CD4-positive, alpha-beta T cell (primary cell): ENCODE measurements around the gene ANKRD44. TPM values are rescaled to one million over a fixed set of nuclear protein-coding genes. Genes with fewer than 3 reads are reported as not detected.
A peak's percentile ranks its signal among the peaks of the same experiment; 100 is the strongest.

Source experiments
- ATAC-seq: fragments of 200-7000 bp; cut with Tn5 transposase; one replicate; pipeline ENCODE4 v1.10.0; 2022; ENCODE audit warnings: mild to moderate bottlenecking; ENCODE audit not compliant: poor library complexity
- CTCF ChIA-PET: fragments of 350-600 bp; sonication (Branson Sonifier 250); formaldehyde crosslinking; loops from one replicate; lab custom pipeline; 2021; ENCODE audit warnings: antibody characterized with exemption, inconsistent platforms; lab: Charles Lee
- POLR2A ChIA-PET: fragments of 350-600 bp; sonication (Branson Sonifier 250); formaldehyde crosslinking; loops from one replicate; lab custom pipeline; 2021; ENCODE audit warnings: antibody characterized with exemption, inconsistent platforms; lab: Charles Lee
- DNase-seq, 14 experiments: peaks; one replicate each; pipeline ENCODE4 v3.0.0-alpha.2; 2013 to 2020; ENCODE audit warnings: mixed read lengths in 2 of 14
- H3K27ac ChIP-seq, 2 donors: one replicate each; pipeline versions ENCODE4 v1.5.1 to v1.7.0; 2013; ENCODE audit warnings: low read length in 2 of 2, low read depth in 1 of 2, mild to moderate bottlenecking in 1 of 2
- H3K27me3 ChIP-seq, 2 experiments: 1 replicate in 1 of 2; 2 replicates in 1 of 2; pipeline versions ENCODE4 v1.6.1 to v1.7.0; 2013; ENCODE audit warnings: low read length in 2 of 2, control low read depth in 1 of 2, mild to moderate bottlenecking in 1 of 2, moderate library complexity in 1 of 2; ENCODE audit not compliant: insufficient read depth in 2 of 2, control insufficient read depth in 1 of 2
- H3K36me3 ChIP-seq: one replicate; pipeline ENCODE4 v1.6.1; 2013; ENCODE audit warnings: low read length, control low read depth; ENCODE audit not compliant: insufficient read depth
- H3K4me1 ChIP-seq: one replicate; pipeline ENCODE4 v1.6.1; 2013; ENCODE audit warnings: low read length, control low read depth; ENCODE audit not compliant: insufficient read depth
- H3K4me3 ChIP-seq: one replicate; pipeline ENCODE4 v1.5.1; 2013; ENCODE audit warnings: mild to moderate bottlenecking, low read length, moderate library complexity
- H3K9me3 ChIP-seq, 2 experiments: 1 replicate in 1 of 2; 2 replicates in 1 of 2; pipeline versions ENCODE4 v1.6.1 to v1.7.0; 2013; ENCODE audit warnings: low read length in 2 of 2, mild to moderate bottlenecking in 2 of 2, control low read depth in 1 of 2, moderate library complexity in 1 of 2; ENCODE audit not compliant: control insufficient read depth in 1 of 2, insufficient read depth in 1 of 2
- H3K27ac Mint-ChIP-seq: one replicate; pipeline ENCODE4 v1.8.0; 2020; ENCODE audit warnings: mixed read lengths
- H3K27me3 Mint-ChIP-seq: one replicate; pipeline ENCODE4 v1.8.0; 2021; ENCODE audit warnings: mixed read lengths
- H3K36me3 Mint-ChIP-seq: one replicate; pipeline ENCODE4 v1.8.0; 2021; ENCODE audit warnings: low read depth, mixed read lengths
- H3K4me1 Mint-ChIP-seq: one replicate; pipeline ENCODE4 v1.8.0; 2021; ENCODE audit warnings: low read depth, mixed read lengths
- H3K4me3 Mint-ChIP-seq: one replicate; pipeline ENCODE4 v1.8.0; 2020; ENCODE audit warnings: mild to moderate bottlenecking, mixed read lengths
- H3K9me3 Mint-ChIP-seq: one replicate; pipeline ENCODE4 v1.8.0; 2020; ENCODE audit warnings: mixed read lengths
- intact Hi-C, 2 experiments: fragments of 100-400 bp; cut with DNase I in 1 of 2; cut with micrococcal nuclease in 1 of 2; formaldehyde crosslinking; loops; one replicate each; pipeline versions ENCODE4 v1.15.1 to v1.9.0; 2023 to 2025; cut with DNase I, micrococcal nuclease
- total RNA-seq, 174 experiments: library from RNA in 2 of 174; stranded (reverse) in 2 of 174; gene quantifications; one replicate each; pipeline ENCODE4 v1.2.3 and lab custom pipeline; 2021 to 2026
- TF ChIP-seq, protein P1 (sequence below): fragments of 200-600 bp; IDR thresholded peaks from one replicate; pipeline ENCODE4 v1.8.0; 2022; ENCODE audit warnings: antibody characterized with exemption, mild to moderate bottlenecking

ANKRD44 gene
- total RNA-seq, 2 experiments from 2014 or later = 170 to 186 TPM

DNA sequence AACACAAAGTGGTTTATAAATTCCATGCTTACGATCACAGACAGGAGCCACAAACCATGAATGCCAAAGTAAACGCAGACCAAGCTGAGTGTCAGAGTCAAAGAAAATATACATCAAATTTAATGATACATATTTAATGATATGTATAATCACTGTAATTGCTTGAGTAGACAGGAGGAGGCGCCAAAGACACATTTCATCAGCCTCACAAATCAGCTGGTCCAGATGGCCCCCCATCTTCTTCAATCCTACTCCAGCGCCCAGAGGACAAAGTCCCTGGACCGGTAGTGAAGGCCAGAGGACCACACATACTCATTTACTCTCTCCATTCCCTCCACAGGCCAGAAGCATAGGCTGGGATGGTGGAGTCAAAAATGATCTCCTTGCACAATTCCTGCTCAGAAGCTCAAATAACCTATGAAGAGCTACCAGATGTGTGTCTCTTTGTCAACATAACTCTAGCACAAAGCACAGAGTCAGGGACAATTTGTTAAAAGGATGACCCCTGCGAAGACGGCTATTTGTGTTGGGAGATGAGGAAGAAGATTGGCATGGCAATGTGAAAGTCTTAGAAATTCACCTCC, 234.7 kb downstream of the ANKRD44 start:
- no peak overlapping the region for H3K4me3 Mint-ChIP-seq
- H3K9me3 Mint-ChIP-seq = peaks cover 2% of the 10 kb centered on the region
- H3K36me3 ChIP-seq = peaks cover 89% of the 10 kb centered on the region
- H3K4me1 ChIP-seq = peaks cover 17% of the 10 kb centered on the region
- no peaks in the 10 kb centered on the region for H3K27me3 Mint-ChIP-seq
- no peak overlapping the region for H3K27ac ChIP-seq
- H3K36me3 Mint-ChIP-seq = peaks cover 100% of the 10 kb centered on the region
- intact Hi-C loops = loop anchor here in 1 of 2 experiments (1.0 kb wide), 1 partner anchor 302 kb away; no protein-coding TSS in a partner anchor
- peaks cover 59% of the 10 kb centered on the region for H3K4me1 Mint-ChIP-seq
- no peaks in the 10 kb centered on the region for H3K9me3 ChIP-seq
- peak overlapping the region; percentile 63 for H3K27ac Mint-ChIP-seq
- no peak overlapping the region for H3K4me3 ChIP-seq
- ChIA-PET CTCF (interaction anchor here (0.8 to 1.4 kb wide), 3 partner anchors 9 to 11 kb away, joined by 3 read pairs; no protein-coding TSS in a partner anchor), POLR2A (no interaction called here)
- TF ChIP-seq, protein P1, sequence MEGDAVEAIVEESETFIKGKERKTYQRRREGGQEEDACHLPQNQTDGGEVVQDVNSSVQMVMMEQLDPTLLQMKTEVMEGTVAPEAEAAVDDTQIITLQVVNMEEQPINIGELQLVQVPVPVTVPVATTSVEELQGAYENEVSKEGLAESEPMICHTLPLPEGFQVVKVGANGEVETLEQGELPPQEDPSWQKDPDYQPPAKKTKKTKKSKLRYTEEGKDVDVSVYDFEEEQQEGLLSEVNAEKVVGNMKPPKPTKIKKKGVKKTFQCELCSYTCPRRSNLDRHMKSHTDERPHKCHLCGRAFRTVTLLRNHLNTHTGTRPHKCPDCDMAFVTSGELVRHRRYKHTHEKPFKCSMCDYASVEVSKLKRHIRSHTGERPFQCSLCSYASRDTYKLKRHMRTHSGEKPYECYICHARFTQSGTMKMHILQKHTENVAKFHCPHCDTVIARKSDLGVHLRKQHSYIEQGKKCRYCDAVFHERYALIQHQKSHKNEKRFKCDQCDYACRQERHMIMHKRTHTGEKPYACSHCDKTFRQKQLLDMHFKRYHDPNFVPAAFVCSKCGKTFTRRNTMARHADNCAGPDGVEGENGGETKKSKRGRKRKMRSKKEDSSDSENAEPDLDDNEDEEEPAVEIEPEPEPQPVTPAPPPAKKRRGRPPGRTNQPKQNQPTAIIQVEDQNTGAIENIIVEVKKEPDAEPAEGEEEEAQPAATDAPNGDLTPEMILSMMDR = peak; percentile 42
- DNase-seq (peak in 3 of 14 experiments; percentile 26 to 43 (median 37)), ATAC-seq (no peak)
- H3K27me3 ChIP-seq = no peaks in the 10 kb centered on the region

DNA sequence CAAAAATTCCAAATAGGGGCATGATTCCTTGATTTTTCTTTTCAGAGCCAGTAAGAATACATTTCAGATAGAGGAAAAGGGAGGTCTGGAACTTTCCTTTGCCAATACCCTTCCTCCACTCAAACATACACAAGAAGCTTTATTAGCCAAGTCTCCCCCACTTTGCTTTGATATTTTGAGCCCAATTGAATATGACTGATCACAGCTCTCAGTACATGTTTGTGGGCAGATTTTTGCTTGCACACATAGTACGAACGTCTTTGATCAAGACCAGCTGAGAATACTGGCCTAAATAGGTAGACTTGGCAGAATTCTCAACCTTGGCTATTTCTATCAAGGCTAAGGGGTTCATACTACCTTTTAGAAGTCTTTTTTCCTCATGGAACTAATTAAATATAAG, 235.3 kb downstream of the ANKRD44 start:
- H3K27me3 Mint-ChIP-seq = no peaks in the 10 kb centered on the region
- H3K36me3 Mint-ChIP-seq = peaks cover 100% of the 10 kb centered on the region
- peaks cover 89% of the 10 kb centered on the region for H3K36me3 ChIP-seq
- H3K9me3 Mint-ChIP-seq = peaks cover 2% of the 10 kb centered on the region
- H3K4me3 ChIP-seq = no peak overlapping the region
- ChIA-PET POLR2A (interaction anchor here (0.6 kb wide), 1 partner anchor 186 kb away, joined by 5 read pairs; no protein-coding TSS in a partner anchor), CTCF (interaction anchor here (1.3 to 1.4 kb wide), 2 partner anchors 10 kb away, joined by 3 read pairs; no protein-coding TSS in a partner anchor)
- no peaks in the 10 kb centered on the region for H3K9me3 ChIP-seq
- intact Hi-C loops = loop anchor here in 1 of 2 experiments (1.0 kb wide), 1 partner anchor 303 kb away; no protein-coding TSS in a partner anchor
- DNase-seq (no peak), ATAC-seq (no peak)
- TF ChIP-seq, protein P1 = no peak
- no peak overlapping the region for H3K4me3 Mint-ChIP-seq
- no peak overlapping the region for H3K27ac Mint-ChIP-seq
- H3K27ac ChIP-seq = no peak overlapping the region
- no peaks in the 10 kb centered on the region for H3K27me3 ChIP-seq
- peaks cover 17% of the 10 kb centered on the region for H3K4me1 ChIP-seq
- H3K4me1 Mint-ChIP-seq = peaks cover 64% of the 10 kb centered on the region

DNA sequence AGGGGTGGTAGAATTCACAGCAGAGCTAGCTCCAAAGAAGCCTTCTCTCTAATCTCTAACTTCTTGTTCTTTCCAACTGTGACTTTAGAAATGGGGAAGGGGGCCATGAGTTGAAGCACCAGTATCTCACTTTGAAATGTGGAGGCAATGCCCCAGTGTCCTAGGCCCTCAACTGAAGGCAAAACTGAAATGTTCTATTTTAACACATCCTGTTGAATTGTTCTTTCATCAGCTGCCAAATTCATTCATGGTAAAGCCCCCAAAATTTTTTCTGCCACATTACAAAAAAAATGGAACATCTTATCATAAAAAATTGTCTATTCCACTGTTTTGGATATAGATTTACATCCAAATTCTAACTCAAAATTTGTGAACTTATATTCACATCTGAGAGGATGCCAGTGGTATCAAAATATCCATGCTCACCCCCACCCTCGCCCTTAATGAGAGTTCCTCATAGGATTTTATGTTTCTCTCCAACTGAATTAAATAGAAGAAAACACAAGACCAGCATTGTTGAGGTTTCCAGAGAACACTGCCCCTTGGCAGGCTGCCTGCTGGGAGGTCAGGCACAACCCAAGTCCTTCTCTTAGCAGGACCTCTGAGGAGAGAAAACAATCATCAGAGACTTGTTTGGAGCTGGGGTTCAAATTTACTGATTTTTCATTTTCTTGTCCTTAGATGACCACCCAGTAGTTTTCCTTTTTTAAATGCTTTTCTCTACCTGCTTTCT, 236.7 kb downstream of the ANKRD44 start:
- peak overlapping the region in 1 of 2 donors; percentile 7 for H3K27ac ChIP-seq
- no peak overlapping the region for H3K4me3 Mint-ChIP-seq
- ATAC-seq (no peak), DNase-seq (peak in 1 of 14 experiments; percentile 15)
- no peak overlapping the region for H3K4me3 ChIP-seq
- peaks cover 2% of the 10 kb centered on the region for H3K9me3 Mint-ChIP-seq
- H3K27ac Mint-ChIP-seq = peak overlapping the region; percentile 75
- ChIA-PET CTCF (no interaction called here), POLR2A (interaction anchor here (1.2 kb wide), 1 partner anchor 361 kb away, joined by 3 read pairs; no protein-coding TSS in a partner anchor)
- peaks cover 79% of the 10 kb centered on the region for H3K4me1 Mint-ChIP-seq
- TF ChIP-seq, protein P1 = no peak
- peaks cover 84% of the 10 kb centered on the region for H3K36me3 ChIP-seq
- peaks cover 17% of the 10 kb centered on the region for H3K4me1 ChIP-seq
- no peaks in the 10 kb centered on the region for H3K27me3 ChIP-seq
- intact Hi-C loops = loop anchor here in 1 of 2 experiments (5.0 kb wide), 1 partner anchor 37 kb away; no protein-coding TSS in a partner anchor
- peaks cover 100% of the 10 kb centered on the region for H3K36me3 Mint-ChIP-seq
- no peaks in the 10 kb centered on the region for H3K9me3 ChIP-seq
- H3K27me3 Mint-ChIP-seq = no peaks in the 10 kb centered on the region
